T-helper 2 cell (primary cell): Measurements from ENCODE around the gene TBC1D20.
"Not testable (repeated sequence)": the region's sequence is repeated elsewhere in the genome, so short reads cannot be mapped to it uniquely, and the experiment has no call there.

Experiments
- DNase-seq, 5 experiments: peaks; one replicate each; pipeline versions ENCODE4 v3.0.0 to v3.0.0-alpha.2; 2012 to 2022

TBC1D20 gene

DNA sequence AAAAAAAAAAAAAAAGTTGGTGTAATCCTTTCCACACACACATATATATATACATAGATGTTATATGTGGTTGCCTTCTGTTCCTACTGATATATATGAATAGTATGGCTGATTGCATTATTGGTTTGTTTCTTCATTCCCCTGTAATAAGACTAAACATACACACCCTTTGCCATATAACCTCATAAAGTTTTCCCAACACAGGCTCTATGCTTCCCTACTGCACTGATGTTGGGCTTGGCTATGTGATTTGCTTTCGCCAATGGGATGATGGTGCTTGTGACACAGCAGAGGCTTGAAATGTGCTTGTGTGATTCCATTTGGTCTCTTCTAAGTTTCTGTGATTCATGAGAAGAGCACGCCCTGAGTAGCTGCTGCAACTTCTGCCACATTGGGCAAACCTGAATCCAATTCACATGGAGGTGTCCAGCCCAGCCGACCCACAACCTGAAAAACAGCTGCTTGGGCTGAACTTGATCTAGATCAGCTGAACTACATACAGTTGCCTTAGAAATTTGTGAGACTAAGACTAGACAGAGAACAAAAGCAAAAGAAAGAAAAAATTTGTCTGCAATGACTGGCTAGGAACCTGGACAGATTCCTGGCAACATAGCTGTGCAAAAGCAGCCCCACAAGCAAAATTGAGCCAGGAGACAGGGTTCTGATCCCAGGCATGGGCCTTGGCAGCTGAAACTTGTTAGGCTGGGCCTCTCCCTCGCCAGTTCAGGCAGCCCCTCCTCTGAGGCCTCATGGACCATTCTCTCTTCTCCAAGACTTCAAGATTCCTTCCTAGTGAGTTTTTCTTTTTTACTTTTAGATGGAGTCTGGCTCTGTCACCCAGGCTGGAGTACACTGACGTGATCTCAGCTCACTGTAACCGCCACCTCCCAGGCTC, 13.4 kb upstream of the TBC1D20 start:
- DNase-seq = no peak

DNA sequence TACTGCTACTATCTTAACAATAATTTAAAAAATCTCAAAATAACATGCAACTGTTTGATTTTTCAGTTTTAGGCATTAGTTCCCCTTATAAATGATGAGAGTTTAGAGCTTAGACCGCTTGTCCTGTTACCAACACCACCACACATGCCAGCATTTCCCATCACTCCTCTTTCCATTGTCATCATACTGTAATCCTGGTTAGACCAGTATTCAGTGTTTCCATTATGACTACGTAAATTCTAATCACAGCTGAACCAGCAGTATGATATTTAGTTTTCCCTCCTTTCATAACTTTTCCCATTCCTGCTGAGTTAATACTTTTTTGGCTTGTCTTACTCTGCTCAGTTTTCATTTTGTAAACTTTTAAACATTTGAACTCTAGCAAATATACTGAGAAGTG, 12.2 kb upstream of the TBC1D20 start:
- no peak for DNase-seq

DNA sequence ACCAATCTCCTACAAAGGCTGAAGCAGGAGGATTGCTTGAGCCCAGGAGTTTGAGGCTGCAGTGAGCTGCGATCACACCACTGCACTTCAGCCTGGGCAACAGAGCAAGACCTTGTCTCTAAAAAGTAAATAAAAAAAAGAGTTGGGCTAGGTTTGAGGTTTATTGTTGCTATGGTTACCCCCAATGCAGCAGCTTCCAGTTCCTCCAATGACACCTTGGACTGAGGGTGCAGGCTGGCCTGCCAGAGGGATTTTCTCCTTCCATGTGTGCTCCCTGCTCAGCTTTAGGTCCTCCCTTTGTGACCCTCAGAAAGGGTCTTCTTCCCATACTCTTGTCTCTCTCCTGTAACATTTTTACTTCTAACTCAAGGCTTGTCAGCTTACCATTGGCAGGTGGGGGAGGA, 10.6 kb upstream of the TBC1D20 start:
- DNase-seq = no peak

DNA sequence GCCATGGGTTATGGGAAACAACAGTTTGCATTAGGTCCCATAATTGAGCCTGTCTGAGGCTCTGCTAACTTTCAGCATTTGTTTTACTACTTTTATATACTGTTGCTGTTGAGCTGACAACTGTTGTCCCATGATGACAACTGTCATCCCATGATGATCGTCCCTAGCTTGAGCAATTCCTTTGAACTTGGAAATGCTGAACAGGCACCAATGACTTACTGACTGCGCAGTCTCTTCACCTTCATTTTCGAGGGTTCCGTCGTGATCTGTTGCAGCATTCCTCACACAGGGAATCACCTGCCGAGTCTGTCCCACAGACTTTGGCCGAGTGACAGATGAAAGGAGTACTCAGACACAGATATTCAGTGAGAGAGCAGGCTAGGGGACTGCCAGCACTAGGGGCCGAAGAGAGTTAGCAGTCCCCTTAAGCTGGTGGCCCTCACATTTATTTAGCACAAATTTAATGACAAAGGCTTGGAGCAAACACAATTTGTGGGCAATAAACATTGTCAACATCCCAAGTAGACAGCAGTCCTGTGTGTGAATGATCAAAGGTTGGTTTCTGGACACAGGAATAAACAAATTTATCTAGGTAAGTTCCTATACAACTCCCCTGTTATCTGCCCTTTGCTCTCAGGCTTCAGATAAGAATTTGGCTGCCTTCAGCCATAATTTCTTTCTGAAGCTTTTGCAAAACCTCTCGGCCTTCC, 10.0 kb upstream of the TBC1D20 start:
- DNase-seq = no peak

DNA sequence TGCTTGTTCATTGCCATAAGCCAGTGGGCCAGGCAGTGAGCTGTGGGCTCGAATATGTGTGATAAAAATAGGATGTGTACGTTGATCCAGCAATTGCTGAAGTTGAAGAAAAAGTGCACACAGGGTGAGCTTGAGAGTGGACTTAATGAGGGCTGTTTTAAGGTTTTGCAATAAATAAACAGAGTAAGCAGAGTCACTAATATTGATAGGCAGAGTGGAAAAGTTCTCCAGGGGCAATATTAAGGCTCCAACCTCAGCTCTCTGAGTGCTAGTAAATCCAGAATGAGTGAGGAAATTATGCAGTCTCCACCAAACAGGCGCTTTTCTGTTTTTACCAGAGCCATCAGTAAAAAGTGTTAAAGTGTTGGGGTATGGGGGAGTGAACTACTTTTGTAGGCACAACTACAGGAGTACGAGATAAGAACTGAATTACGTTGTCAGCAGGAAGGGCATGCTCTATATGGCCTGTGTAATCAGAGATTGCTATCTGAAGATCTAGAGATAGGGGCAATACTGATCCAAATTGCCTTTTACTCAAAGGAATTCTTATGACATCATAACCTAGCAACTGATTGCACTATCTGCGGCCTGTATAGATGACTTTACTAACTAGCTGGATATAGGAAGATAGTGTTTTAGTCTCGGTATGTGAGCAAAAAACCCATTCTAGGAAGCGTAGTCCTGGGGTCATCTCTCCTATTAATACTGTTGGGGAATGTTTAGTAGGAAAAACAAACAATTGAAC, 7.6 kb upstream of the TBC1D20 start:
- no peak for DNase-seq

DNA sequence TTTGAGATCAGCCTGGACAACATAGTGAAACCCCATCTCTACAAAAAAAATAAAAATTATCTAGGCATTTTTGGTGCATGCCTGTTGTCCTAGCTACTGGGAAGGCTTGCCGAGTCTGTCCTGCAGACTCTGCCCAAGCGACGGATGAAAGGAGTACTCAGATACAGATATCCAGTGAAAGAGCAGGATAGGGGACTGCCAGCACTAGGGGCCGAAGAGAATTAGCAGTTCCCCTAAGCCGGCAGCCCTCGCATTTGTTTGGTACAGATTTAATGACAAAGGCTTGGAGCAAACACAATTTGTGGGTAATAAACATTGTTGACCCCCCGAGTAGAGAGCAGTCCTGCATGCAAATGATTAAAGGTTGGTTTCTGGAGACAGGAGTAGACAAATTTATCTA, 5.4 kb upstream of the TBC1D20 start:
- no peak for DNase-seq

DNA sequence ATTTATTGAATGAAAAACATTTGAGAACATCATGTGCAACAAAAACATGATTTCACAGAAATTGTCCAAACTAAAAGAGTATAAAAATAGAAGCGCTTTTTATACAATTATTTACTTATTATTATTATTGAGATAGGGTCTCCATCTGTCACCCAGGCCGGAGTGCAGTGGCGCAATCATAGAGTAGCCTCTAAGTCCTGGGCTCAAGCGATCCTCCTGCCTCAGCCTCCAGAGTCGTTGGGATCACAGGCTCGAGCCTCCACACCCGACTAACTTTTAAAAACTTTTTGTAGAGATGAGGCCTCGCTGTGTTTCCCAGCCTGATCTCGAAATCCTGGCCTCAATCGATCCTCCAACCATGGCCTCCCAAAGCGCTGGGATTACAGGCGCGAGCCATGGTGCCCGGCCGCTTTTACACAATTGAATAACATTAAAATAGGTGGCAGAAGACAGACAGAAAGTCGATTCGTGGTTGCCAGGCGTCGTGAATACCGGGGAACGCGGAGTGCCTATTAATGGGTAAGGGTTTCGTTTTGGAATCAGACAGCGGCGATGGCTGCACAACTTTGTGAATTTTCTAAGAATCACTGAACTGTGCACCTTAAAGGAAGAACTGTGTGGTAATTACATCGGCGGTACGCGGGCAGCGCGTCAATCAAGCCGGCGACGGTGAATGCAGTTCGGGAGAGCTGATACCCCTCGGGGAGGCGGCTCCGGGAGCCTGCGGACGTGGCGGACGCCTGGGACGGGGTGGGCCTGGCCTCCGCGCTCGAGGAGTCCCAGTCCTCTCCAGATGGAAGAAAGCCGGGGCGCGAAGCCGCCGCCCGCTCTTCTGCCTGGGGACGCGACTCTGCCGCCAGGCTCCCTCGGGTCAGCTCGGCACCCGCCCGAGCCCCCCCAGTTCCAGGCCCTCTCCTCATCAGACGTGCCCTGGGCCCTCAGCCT, 807 bp downstream of the TBC1D20 start:
- DNase-seq = peak in 4 of 5 experiments; percentile 18 to 68 (median 36)

DNA sequence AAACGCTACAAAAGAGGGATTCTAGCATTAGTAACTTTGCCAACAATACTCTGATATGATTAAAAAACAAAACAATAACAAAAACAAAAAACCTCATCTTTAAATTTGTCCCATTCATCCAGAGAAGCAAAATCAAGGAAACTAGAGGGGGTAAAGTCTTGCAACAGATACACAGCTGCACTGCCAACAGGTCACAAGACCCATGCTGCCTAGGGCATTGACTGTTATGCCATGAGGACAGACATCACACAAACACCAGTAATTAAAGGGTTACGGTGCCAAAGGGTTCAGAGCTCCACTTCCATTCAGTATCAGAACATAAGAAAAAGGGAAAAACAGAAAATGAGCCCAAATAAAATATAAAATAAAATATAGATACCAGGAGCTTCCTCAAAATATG, 1.6 kb downstream of the TBC1D20 start:
- DNase-seq = no peak

DNA sequence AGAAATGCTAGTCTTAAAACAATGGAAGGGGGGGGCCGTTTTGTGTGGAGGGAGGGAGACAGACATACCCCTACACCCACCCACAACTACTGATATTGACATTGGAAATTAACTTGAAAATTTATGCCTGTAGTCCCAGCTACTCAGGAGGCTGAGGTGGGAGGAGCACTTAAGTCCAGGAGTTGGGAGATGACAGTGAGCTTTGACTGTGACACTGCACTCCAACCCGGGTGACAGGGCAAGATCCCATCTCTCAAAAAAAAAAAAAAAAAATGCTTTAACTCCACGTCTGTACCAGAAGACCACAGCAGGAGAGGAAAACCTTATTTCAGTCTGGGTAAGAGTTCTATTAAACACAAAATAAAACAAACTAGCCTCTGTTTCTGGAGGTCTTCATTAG, 2.2 kb downstream of the TBC1D20 start:
- DNase-seq = no peak

DNA sequence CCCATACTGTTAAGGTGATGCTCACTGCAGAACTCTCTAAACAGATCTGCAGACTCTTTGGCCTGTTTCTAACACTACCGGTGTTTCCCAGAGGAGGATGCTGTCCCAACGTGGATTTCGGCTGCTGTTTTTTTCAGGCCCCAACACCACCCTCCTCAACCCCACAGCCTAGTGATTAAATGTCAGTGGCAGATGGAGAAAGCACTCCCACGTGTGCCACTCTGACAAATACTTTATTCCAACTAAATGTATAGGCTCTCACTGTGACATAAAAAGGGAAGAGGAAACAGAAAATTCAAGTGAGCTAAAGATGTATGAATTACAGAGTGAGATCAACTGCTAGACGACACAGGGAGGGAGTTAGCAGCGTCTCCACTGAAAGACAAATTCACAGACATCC, 3.6 kb downstream of the TBC1D20 start:
- no peak for DNase-seq

DNA sequence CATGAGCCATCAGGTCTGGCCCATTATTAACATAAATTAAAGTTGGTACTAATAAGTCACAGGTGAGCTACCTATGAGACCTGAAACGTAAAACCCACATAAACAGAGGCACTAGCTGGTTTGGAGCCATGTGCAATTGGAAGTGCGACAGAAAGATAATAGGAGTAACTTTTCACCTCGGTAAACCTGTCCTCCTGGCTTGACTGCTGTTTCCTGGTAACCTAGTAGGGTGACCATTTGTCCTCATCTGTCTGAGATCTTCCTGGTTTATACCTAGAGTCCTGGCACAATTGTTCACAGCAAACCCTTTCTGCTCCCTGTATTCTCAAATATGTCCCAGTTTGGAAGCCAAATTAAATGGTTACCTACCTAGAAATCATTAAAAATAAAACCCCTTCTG, 7.4 kb downstream of the TBC1D20 start:
- DNase-seq = no peak

DNA sequence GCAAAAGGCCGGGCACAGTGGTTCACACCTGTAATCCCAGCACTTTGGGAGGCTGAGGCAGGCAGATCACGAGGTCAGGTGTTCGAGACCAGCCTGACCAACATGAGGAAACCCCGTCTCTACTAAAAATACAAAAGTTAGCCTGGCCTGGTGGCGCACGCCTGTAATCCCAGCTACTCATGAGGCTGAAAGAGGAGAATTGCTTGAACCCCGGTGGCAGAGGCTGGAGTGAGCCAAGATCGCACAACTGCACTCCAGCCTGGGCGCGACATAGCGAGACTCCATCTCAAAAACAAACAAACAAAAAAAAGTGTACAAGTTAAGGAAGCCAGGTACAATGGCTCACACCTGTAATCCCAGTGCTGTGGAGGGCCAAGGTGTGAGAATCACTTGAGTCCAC, 10.3 kb downstream of the TBC1D20 start:
- DNase-seq = not testable (repeated sequence)

DNA sequence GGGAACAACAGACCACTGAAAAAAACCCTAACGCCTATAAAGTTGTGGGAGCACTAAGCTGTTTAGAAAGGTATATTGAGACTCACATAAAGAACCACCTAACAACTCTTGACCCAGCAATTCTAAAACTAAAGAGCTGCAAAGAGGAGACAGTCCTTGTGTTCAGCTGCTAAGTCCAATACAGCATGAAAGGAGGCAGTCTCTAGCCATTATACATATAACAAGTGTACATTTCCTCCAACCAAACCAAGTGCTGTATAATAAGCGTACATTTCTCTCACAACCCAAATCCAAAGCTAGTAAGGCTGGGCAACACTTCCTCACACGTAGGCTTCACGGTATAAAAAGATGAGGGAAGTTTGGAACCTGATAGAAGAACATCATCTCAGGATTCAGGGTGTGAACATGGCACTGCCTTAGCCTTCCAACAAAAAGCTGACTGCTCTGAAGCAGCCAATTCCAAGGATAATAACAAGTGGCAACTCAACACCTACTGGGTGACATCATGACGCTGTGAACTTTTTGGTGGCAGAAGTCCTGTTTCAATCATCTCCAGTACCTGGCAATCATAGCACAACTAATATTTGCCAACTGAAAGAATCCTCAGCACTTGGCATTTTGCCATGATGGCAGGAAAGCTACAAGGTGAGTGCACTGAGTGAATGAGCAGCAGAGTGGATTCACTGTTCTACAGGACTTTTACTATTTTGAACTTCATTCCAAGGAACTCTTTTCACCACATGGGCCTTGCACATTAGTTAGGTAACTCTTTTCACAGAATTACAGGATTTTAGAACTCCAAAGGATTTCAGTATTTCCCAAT, 16.6 kb downstream of the TBC1D20 start:
- no peak for DNase-seq

DNA sequence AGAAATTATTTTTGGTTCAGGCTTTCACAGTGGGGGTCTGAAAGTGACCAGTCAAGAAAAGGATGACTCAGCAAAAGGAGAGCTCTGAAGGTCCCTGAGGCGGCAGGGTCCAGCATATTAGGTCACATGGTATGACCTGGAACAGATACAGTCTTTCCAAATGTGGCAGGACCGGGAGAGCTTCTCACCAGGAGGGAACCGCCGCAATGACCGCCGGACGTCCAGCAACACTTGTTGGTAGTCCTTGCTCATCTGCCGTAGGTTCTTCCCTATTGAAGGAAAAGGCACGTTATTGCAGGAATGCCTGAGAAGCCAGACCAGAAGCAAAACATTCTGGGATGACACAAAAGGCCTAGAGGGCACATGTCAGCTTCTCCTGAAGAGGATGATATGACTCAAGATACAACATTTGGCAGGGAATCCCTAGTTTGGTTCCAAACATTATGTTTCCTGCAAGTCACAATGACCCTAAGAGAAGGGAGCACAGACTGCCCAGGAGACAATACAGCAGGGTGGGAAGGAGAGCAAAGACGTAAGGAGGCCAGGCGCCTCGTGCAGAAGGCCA, 17.4 kb downstream of the TBC1D20 start:
- no peak for DNase-seq

DNA sequence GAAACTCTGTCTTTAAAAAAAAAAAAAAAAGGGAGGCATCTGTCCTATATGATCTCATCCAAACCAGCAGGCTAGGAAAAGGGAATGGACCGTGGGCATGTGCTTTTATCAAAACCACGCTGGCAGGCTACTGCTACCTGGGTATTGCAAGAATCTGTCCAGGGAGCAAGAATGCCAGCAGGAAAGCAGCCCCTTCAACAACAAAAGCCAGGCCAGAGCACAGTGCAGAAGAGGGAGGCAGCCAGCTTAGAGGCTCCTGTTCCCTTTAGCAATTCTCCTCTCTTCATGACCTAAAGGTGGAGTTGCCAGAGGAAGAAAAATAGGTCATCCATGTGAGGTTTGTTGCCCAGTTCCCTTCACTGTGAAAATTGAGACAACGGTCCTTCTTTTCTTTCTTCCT, 18.2 kb downstream of the TBC1D20 start:
- DNase-seq = no peak

DNA sequence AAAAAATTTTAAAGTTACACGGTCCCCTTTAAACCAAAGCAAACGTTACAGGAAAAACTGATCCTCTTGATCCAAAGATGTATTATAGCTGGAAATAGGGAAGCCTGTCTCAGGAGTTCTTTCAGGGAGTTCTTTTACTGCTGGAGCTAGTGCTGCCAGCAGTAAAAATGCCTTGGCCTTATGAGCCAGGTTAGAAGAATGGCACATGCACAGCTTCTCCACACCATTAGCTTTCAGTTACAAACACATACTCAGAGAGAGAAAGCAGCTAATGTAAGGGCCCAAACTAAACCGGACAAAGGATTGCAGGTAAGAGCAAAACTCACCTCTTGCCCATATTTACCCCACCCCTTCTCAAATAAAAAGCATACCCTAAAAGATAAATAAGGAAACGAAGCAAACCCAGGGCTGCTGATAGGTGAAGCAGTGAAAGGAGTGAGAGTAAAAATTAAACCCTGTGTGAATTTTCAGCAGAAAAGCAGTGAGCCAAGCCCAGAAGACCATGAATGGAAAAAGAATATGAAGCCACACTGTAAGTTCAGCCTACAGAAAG, 19.0 kb downstream of the TBC1D20 start:
- no peak for DNase-seq

DNA sequence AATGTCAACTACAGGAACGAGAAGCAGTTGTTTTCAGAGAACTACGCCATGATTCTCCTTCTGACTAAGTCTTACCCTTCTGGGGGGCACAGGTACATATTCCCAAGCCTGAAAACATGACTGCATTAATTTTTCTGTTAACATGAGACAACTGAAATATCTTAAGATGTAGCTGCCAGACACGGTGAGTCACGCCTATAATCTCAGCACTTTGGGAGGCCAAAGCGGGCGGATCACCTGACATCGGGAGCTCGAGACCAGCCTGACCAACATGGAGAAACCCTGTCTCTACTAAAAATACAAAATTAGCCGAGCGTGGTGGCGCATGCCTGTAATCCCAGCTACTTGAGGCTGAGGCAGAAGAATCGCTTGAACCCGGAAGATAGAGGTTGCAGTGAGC, 21.7 kb downstream of the TBC1D20 start:
- DNase-seq = no peak

DNA sequence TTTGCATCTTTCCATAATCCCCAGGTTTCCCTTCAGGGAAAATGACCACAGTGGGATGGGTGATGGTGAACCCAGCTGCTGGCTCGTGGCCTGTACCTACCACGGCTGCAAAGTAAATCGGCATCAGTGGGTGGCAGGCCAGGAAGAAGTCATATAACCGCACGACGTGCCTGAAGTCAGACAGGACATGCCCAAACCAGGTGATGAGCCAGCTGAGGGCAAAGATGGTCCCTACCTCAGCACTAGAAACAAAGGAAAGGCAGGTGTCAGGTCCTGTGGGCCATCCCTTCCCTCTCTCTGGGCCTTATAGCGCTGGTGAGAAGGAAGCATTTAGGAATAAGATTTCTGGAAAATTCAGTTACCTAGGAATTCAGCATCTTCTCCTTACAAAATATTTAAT, 22.2 kb downstream of the TBC1D20 start:
- no peak for DNase-seq

DNA sequence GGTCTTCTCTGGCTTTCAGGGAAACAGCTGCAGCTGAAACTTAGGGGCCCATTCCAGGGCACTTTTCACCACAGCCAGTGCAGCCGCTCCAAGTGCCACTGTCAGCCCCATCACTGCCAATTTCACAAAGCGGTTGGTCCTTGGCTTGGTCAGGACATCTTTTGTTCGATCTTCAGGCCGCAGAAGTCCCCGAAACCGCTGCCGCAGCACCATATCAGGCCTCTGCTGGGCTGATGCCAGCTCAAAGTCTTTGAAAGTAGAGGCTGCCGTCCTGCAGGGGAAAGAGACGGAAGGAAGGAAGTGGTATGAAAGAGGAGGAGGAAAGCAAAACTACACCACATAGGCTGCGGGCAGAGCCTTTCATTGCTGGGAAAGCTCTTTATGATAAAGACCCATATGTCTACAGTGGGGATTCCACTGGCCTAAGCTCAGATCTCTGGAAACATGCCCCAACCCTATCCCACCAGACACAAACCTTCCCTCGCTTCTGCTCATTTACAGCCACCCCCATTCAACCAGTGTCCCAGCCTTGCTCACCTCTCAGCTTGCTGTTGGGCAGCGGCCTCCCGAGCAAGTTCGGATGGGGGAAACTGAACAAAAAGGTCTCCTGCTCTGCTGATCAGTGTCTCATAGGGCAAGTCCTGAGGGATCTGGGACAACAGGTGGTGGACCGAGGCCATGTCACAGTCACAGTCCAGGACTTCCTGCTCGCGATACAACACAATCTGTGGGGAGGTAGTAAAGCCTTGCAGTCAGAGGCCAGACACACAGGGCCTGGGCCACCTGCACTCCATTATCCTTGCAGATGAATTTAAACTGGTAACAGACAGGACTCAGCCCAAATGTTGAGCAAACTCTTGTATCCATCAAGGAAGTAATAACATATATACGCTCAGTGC, 23.5 kb downstream of the TBC1D20 start:
- peak in 4 of 5 experiments; percentile 17 to 86 (median 58) for DNase-seq
